Muscle of arm (tissue), 12 donors: ENCODE results near the gene NMRK2. TPM values are rescaled to one million over a fixed set of nuclear protein-coding genes. Genes with fewer than 3 reads are reported as not detected.

Experiments
- DNase-seq: peaks from one replicate; pipeline ENCODE4 v3.0.0-alpha.2; 2013
- polyA plus RNA-seq, 12 donors: library from polyadenylated mRNA; unstranded; fragments of 120-200 nt; gene quantifications; one replicate each; pipeline ENCODE4 v1.2.1, GENCODE V29; 2013; ENCODE audit not compliant: insufficient read length in 12 of 12

NMRK2 gene
- polyA plus RNA-seq, 12 donors, result 89.1 to 304 (median 222) TPM; not detected in 1

- DNase-seq, result no peak
Measured at GRCh38 chr19:3980353-3981251, 47.7 kb downstream of the NMRK2 start.

- no peak for DNase-seq
Measured at GRCh38 chr19:3981373-3981735, 48.5 kb downstream of the NMRK2 start.

GRCh38 chr19:3981736-3982681 is 49.1 kb downstream of the NMRK2 start:
- no peak for DNase-seq

- DNase-seq, result no peak
Measured at GRCh38 chr19:3982701-3983541, 50.1 kb downstream of the NMRK2 start.

GRCh38 chr19:3983542-3983914 is 50.7 kb downstream of the NMRK2 start:
- DNase-seq, result no peak

- no peak for DNase-seq
Measured at GRCh38 chr19:3983936-3984583, 51.2 kb downstream of the NMRK2 start.

GRCh38 chr19:3984584-3984907 is 51.7 kb downstream of the NMRK2 start:
- no peak for DNase-seq

GRCh38 chr19:3984908-3985642 is 52.2 kb downstream of the NMRK2 start, which contains the start of gene EEF2:
Gene EEF2, minus strand, starts transcription at chr19:3985463. Its CDS starts 83 bp downstream, at chr19:3985380.
- DNase-seq, result peak; percentile 96

GRCh38 chr19:3985643-3986259 is 52.9 kb downstream of the NMRK2 start:
- DNase-seq, result no peak

- no peak for DNase-seq
Measured at GRCh38 chr19:3986260-3987041, 53.6 kb downstream of the NMRK2 start.

- peak; percentile 91 for DNase-seq
Measured at GRCh38 chr19:3987619-3988371, 54.9 kb downstream of the NMRK2 start.

GRCh38 chr19:3990815-3991117 is 57.9 kb downstream of the NMRK2 start:
- DNase-seq, result no peak

Other genes with a start within 250 kb of the NMRK2 start
- gene PIP5K1C, start 232.6 kb upstream of the NMRK2 start, polyA plus RNA-seq, result 10 to 100 TPM in 11 of 12 donors, not detected in 1; 16.0 to 30.4 (median 19.9) TPM
- gene TJP3, start 224.7 kb upstream of the NMRK2 start, polyA plus RNA-seq, result 10 to 100 TPM in 1 of 12 donors, 1 to 10 TPM in 1, under 1 TPM in 8, not detected in 2; 0.18 to 15.1 (median 0.61) TPM
- 10 to 100 TPM in 7 of 12 donors, 1 to 10 TPM in 4, not detected in 1; 9.1 to 35.4 (median 12.2) TPM for gene APBA3, start 171.4 kb upstream of the NMRK2 start, polyA plus RNA-seq
- 10 to 100 TPM in 11 of 12 donors, not detected in 1; 17.1 to 26.3 (median 23.1) TPM for gene MRPL54, start 170.4 kb upstream of the NMRK2 start, polyA plus RNA-seq
- gene RAX2, start 160.8 kb upstream of the NMRK2 start, polyA plus RNA-seq, result not detected
- gene MATK, start 146.7 kb upstream of the NMRK2 start, polyA plus RNA-seq, result 1 to 10 TPM in 4 of 12 donors, under 1 TPM in 6, not detected in 2; 0.51 to 3.6 (median 0.78) TPM
- under 1 TPM in 7 of 12 donors, not detected in 5; 0.05 to 0.94 (median 0.24) TPM for gene ZFR2, start 64.0 kb upstream of the NMRK2 start, polyA plus RNA-seq
- gene ATCAY, start 52.4 kb upstream of the NMRK2 start, polyA plus RNA-seq, result 10 to 100 TPM in 1 of 12 donors, 1 to 10 TPM in 4, under 1 TPM in 6, not detected in 1; 0.13 to 27.3 (median 0.93) TPM
- gene DAPK3, start 38.0 kb downstream of the NMRK2 start, polyA plus RNA-seq, result 100 to 1,000 TPM in 1 of 12 donors, 10 to 100 TPM in 10, not detected in 1; 42.7 to 101 (median 66.3) TPM
- 1,000 to 10,000 TPM in 11 of 12 donors, 100 to 1,000 TPM in 1; 901 to 3,153 (median 2,321) TPM for gene EEF2, start 52.4 kb downstream of the NMRK2 start, polyA plus RNA-seq
- gene PIAS4, start 74.7 kb downstream of the NMRK2 start, polyA plus RNA-seq, result 10 to 100 TPM in 11 of 12 donors, not detected in 1; 15.3 to 36.1 (median 21.7) TPM
- gene ZBTB7A, start 133.8 kb downstream of the NMRK2 start, polyA plus RNA-seq, result 10 to 100 TPM in 3 of 12 donors, 1 to 10 TPM in 8, not detected in 1; 5.2 to 29.8 (median 6.7) TPM
- 100 to 1,000 TPM in 6 of 12 donors, 10 to 100 TPM in 6; 74.0 to 196 (median 100) TPM for gene MAP2K2, start 191.1 kb downstream of the NMRK2 start, polyA plus RNA-seq
- 1 to 10 TPM in 1 of 12 donors, under 1 TPM in 1, not detected in 10; 0.30 to 8.2 TPM for gene CREB3L3, start 220.6 kb downstream of the NMRK2 start, polyA plus RNA-seq
- gene SIRT6, start 249.5 kb downstream of the NMRK2 start, polyA plus RNA-seq, result 10 to 100 TPM in 6 of 12 donors, 1 to 10 TPM in 5, not detected in 1; 7.1 to 22.9 (median 10.4) TPM
- gene ANKRD24, start 249.6 kb downstream of the NMRK2 start, polyA plus RNA-seq, result 1 to 10 TPM in 7 of 12 donors, under 1 TPM in 3, not detected in 2; 0.38 to 2.2 (median 1.4) TPM